PC-3 (cell line): Measurements from ENCODE around the gene DIMT1.

Experiments used
- EZH2 ChIP-seq: fragments of 300-600 bp; sonication (generic); IDR thresholded peaks from one replicate; pipeline ENCODE4 v1.6.1; 2017; ENCODE audit warnings: antibody characterized with exemption, mild to moderate bottlenecking, low read length; ENCODE audit not compliant: unreplicated experiment
- TF ChIP-seq, protein P1 (sequence below): fragments of 300-600 bp; sonication (generic); conservative IDR thresholded peaks from 2 replicates; pipeline ENCODE4 v1.5.1; 2017; ENCODE audit warnings: antibody characterized with exemption, low read depth, mild to moderate bottlenecking, low read length

GRCh38 chr5:62346748-62347147 is 57.0 kb downstream of the DIMT1 start:
- no peak for TF ChIP-seq EZH2
- TF ChIP-seq, protein P1, sequence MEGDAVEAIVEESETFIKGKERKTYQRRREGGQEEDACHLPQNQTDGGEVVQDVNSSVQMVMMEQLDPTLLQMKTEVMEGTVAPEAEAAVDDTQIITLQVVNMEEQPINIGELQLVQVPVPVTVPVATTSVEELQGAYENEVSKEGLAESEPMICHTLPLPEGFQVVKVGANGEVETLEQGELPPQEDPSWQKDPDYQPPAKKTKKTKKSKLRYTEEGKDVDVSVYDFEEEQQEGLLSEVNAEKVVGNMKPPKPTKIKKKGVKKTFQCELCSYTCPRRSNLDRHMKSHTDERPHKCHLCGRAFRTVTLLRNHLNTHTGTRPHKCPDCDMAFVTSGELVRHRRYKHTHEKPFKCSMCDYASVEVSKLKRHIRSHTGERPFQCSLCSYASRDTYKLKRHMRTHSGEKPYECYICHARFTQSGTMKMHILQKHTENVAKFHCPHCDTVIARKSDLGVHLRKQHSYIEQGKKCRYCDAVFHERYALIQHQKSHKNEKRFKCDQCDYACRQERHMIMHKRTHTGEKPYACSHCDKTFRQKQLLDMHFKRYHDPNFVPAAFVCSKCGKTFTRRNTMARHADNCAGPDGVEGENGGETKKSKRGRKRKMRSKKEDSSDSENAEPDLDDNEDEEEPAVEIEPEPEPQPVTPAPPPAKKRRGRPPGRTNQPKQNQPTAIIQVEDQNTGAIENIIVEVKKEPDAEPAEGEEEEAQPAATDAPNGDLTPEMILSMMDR = no peak
